Esophagus muscularis mucosa (tissue), 4 donors: ENCODE measurements around the gene DYNLRB1. TPM values are rescaled to one million over a fixed set of nuclear protein-coding genes. Genes with fewer than 3 reads are reported as not detected.
"Not testable (repeated sequence)": the region's sequence is repeated elsewhere in the genome, so short reads cannot be mapped to it uniquely, and the experiment has no call there.

ENCODE experiments used
- DNase-seq: peaks from one replicate; pipeline ENCODE4 v3.0.0-alpha.2; 2017; ENCODE audit errors: extremely low spot score
- H3K27ac ChIP-seq, 4 donors: fragments of 200-600 bp; sonication (generic); replicated peaks in 1 of 4; 1 replicate in 3 of 4; 2 replicates in 1 of 4; pipeline ENCODE4 v1.5.1; 2016 to 2019; ENCODE audit warnings: mild to moderate bottlenecking in 1 of 4
- H3K27me3 ChIP-seq, 4 donors: fragments of 200-600 bp; sonication (generic); one replicate each; pipeline versions ENCODE4 v1.5.1 to v1.6.0; 2016 to 2019
- H3K36me3 ChIP-seq, 4 donors: fragments of 200-600 bp; sonication (generic); one replicate each; pipeline ENCODE4 v1.5.1; 2016 to 2019
- H3K4me1 ChIP-seq, 4 donors: fragments of 200-600 bp; sonication (generic); one replicate each; pipeline ENCODE4 v1.5.1; 2016 to 2019
- H3K4me3 ChIP-seq, 4 donors: fragments of 200-600 bp; sonication (generic); 1 replicate in 2 of 4; 2 replicates in 2 of 4; pipeline ENCODE4 v1.5.1; 2016 to 2019; ENCODE audit warnings: mild to moderate bottlenecking in 4 of 4, moderate library complexity in 1 of 4
- H3K9me3 ChIP-seq, 4 donors: fragments of 200-600 bp; sonication (generic); 1 replicate in 3 of 4; 2 replicates in 1 of 4; pipeline ENCODE4 v1.5.1; 2016 to 2019
- EP300 ChIP-seq: sonication (generic); formaldehyde crosslinking; IDR thresholded peaks from one replicate; pipeline ENCODE4 v1.6.1; 2017; ENCODE audit warnings: antibody characterized with exemption
- POLR2A ChIP-seq: fragments of 450-650 bp; IDR thresholded peaks from one replicate; pipeline ENCODE4 v1.6.1; 2017; ENCODE audit warnings: antibody characterized with exemption, moderate library complexity, mild to moderate bottlenecking, low read depth
- POLR2AphosphoS5 ChIP-seq, 2 donors: sonication (generic); formaldehyde crosslinking; IDR thresholded peaks; one replicate each; pipeline ENCODE4 v1.6.1; 2017; ENCODE audit warnings: antibody characterized with exemption in 2 of 2
- WGBS: methylation state at CpG from one replicate; pipeline ENCODE4 v1.1.5; 2018; 5-methylcytosine and 5-hydroxymethylcytosine counted together
- intact Hi-C: fragments of 100-400 bp; cut with DNase I; formaldehyde crosslinking; loops from one replicate; pipeline ENCODE4 v1.15.1; 2023
- total RNA-seq, 4 donors: library from RNA; depleted of rRNA; stranded (reverse); fragments of >200 nt; gene quantifications; one replicate each; pipeline versions ENCODE4 v1.1.0 to v1.2.1, GENCODE V29; 2016
- TF ChIP-seq, protein P1 (sequence below), 3 experiments: fragments of 200-600 bp in 2 of 3; fragments of 450-650 bp in 1 of 3; sonication (generic) in 2 of 3; IDR thresholded peaks; one replicate each; pipeline ENCODE4 v1.5.1; 2017 to 2019; ENCODE audit warnings: antibody characterized with exemption in 3 of 3, mild to moderate bottlenecking in 2 of 3, moderate library complexity in 1 of 3

DYNLRB1 gene
- total RNA-seq, 4 donors from 2014 or later, result 152 to 252 (median 191) TPM

DNA sequence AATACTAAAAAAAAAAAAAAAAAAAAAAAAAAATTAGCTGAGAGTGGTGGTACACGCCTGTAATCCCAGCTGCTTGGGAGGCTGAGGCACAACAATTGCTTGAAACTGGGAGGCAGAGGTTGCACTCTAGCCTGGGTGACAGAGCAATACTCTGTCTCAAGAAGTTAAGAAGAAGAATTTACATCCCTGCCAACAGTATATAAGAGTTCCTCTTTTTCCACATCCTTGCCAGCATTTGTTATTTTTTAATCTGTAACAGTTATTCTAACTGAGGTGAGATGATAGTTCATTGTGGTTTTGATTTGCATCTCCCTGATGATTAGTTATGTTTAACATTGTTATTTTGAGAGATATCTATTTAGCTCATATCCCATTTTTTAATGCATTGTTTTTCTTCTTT lies 20.3 kb upstream of the DYNLRB1 start:
- DNase-seq, result no peak
- intact Hi-C loops, result no loop called here
- H3K9me3 ChIP-seq, result peaks cover 0 to 10% (median 1%) of the 10 kb centered on the region in 4 donors
- no peak for TF ChIP-seq POLR2AphosphoS5 (IDR thresholded peaks at IDR 0.05)
- TF ChIP-seq EP300, result no peak
- TF ChIP-seq, protein P1, sequence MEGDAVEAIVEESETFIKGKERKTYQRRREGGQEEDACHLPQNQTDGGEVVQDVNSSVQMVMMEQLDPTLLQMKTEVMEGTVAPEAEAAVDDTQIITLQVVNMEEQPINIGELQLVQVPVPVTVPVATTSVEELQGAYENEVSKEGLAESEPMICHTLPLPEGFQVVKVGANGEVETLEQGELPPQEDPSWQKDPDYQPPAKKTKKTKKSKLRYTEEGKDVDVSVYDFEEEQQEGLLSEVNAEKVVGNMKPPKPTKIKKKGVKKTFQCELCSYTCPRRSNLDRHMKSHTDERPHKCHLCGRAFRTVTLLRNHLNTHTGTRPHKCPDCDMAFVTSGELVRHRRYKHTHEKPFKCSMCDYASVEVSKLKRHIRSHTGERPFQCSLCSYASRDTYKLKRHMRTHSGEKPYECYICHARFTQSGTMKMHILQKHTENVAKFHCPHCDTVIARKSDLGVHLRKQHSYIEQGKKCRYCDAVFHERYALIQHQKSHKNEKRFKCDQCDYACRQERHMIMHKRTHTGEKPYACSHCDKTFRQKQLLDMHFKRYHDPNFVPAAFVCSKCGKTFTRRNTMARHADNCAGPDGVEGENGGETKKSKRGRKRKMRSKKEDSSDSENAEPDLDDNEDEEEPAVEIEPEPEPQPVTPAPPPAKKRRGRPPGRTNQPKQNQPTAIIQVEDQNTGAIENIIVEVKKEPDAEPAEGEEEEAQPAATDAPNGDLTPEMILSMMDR (IDR thresholded peaks at IDR 0.05), result no peak
- TF ChIP-seq POLR2A, result no peak
- WGBS, result 90% methylated on average over 1 of the region's 1 CpG
- H3K27ac ChIP-seq, result no peak overlapping the region
- peaks cover 3 to 89% (median 53%) of the 10 kb centered on the region in 4 donors for H3K36me3 ChIP-seq
- H3K4me3 ChIP-seq, result no peak overlapping the region
- no peaks in the 10 kb centered on the region for H3K27me3 ChIP-seq
- H3K4me1 ChIP-seq, result no peaks in the 10 kb centered on the region

GRCh38 chr20:34497596-34497995 lies 18.6 kb upstream of the DYNLRB1 start:
- intact Hi-C loops, H3K4me3 ChIP-seq, H3K27ac ChIP-seq, DNase-seq, H3K4me1 ChIP-seq, H3K27me3 ChIP-seq: not testable (repeated sequence)
- WGBS, result 98% methylated on average over 6 of the region's 6 CpGs
- H3K36me3 ChIP-seq, result peaks cover 3 to 85% (median 44%) of the 10 kb centered on the region in 4 donors
- H3K9me3 ChIP-seq, result peaks cover 0 to 14% (median 1%) of the 10 kb centered on the region in 4 donors

DNA sequence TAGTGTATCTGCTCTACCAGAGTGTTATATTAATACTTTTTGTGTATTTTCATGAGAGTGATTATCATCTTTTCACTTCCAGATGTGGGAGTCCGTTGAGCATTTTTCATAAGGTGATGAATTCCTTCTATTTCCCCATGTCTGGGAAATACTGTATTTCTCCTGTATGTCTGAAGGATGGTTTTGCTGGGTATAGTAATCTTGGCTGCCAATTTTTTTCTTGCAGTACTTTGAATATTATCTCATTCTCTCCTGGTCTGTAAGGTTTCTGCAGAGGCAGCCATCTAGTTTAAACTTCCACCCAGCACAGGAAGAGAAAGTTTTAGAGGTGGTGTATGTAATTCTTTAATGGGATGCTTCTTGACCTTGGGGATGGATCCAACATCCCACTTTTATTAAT lies 15.4 kb upstream of the DYNLRB1 start:
- Histone ChIP-seq H3K27me3 (no peaks in the 10 kb centered on the region), H3K9me3 (peaks cover 0 to 14% (median 1%) of the 10 kb centered on the region in 4 donors), H3K4me1 (no peaks in the 10 kb centered on the region), H3K4me3 (no peak overlapping the region), H3K27ac (no peak overlapping the region), H3K36me3 (peaks cover 7 to 76% (median 38%) of the 10 kb centered on the region in 4 donors)
- no peak for DNase-seq
- no peak for TF ChIP-seq POLR2AphosphoS5 (IDR thresholded peaks at IDR 0.05)
- TF ChIP-seq POLR2A, result no peak
- TF ChIP-seq, protein P1 (IDR thresholded peaks at IDR 0.05), result no peak
- TF ChIP-seq EP300, result no peak
- intact Hi-C loops, result no loop called here
- 96% methylated on average over 1 of the region's 1 CpG for WGBS

GRCh38 chr20:34506480-34506879 lies 9.7 kb upstream of the DYNLRB1 start:
- H3K4me3 ChIP-seq, result no peak overlapping the region
- intact Hi-C loops, result no loop called here
- peaks cover 15 to 59% (median 45%) of the 10 kb centered on the region in 4 donors for H3K36me3 ChIP-seq
- H3K27me3 ChIP-seq, result no peaks in the 10 kb centered on the region
- no peak for DNase-seq
- no peaks in the 10 kb centered on the region for H3K9me3 ChIP-seq
- WGBS, result 75% methylated on average over 3 of the region's 3 CpGs
- peaks cover 0 to 8% (median 0%) of the 10 kb centered on the region in 4 donors for H3K4me1 ChIP-seq
- H3K27ac ChIP-seq, result no peak overlapping the region
- TF ChIP-seq EP300 (no peak), POLR2AphosphoS5 (IDR thresholded peaks at IDR 0.05) (no peak), POLR2A (no peak)
- TF ChIP-seq, protein P1 (IDR thresholded peaks at IDR 0.05), result no peak

DNA sequence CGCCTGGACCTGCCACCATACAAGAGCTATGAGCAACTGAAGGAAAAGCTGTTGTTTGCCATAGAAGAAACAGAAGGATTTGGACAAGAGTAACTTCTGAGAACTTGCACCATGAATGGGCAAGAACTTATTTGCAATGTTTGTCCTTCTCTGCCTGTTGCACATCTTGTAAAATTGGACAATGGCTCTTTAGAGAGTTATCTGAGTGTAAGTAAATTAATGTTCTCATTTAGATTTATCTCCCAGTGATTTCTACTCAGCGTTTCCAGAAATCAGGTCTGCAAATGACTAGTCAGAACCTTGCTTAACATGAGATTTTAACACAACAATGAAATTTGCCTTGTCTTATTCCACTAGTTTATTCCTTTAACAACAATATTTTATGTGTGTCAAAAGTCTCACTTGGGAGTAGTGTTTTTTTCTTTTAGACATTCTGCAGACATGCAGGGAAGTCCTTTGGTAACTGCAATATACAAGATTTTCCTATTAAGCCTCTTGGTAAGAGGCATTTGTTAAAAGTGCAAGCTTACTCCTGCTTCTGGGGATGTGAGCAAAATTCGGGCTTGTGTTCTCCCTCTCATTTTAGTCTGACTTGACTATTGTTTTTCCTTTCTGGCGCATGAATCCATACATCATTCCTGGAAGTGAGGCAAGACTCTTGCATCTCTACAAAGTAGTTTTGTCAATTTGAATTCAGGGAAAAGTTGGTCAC lies 8.4 kb upstream of the DYNLRB1 start:
- no peak overlapping the region for H3K27ac ChIP-seq
- H3K27me3 ChIP-seq, result no peaks in the 10 kb centered on the region
- no peak overlapping the region for H3K4me3 ChIP-seq
- peaks cover 15 to 50% (median 45%) of the 10 kb centered on the region in 4 donors for H3K36me3 ChIP-seq
- 87% methylated on average over 4 of the region's 4 CpGs for WGBS
- no peak for TF ChIP-seq POLR2AphosphoS5 (IDR thresholded peaks at IDR 0.05)
- TF ChIP-seq EP300, result no peak
- TF ChIP-seq, protein P1 (IDR thresholded peaks at IDR 0.05), result no peak
- TF ChIP-seq POLR2A, result no peak
- intact Hi-C loops, result no loop called here
- H3K9me3 ChIP-seq, result no peaks in the 10 kb centered on the region
- no peak for DNase-seq
- H3K4me1 ChIP-seq, result peaks cover 0 to 10% (median 0%) of the 10 kb centered on the region in 4 donors
